Measurements from ENCODE around the gene GLRB.

GLRB gene

DNA sequence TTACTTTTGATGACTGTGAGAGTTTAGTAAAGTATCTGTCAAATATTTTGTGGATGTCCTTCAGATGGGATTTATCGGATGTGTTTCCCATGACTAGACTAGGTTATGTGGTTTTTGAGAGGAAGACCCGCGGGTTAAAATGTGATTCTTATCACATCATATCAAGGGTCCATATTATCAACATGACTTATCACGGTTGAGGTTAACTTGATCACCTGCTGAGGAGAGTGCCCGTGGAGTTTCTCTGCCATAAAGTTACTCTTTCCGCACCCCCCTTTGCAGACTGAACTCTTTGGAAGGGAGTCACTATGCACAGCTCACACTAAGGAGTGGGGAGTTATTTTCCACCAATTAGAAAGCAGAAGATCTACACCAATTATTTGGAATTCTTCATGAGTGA lies 38.7 kb downstream of the GLRB start:
- H3K9ac ChIP-seq (ENCODE audit: low read length), result no peak overlapping the region
- no peaks in the 10 kb centered on the region for H3K9me3 ChIP-seq (ENCODE audit: insufficient read depth, low read length)

GRCh38 chr4:157115613-157116335 lies 39.8 kb downstream of the GLRB start:
- Histone ChIP-seq H3K27ac (ENCODE audit: low read length) (no peak overlapping the region), H3K4me2 (ENCODE audit: low read length) (no peak overlapping the region)

More for the DNA sequence above, 38.7 kb downstream of the GLRB start:
- Histone ChIP-seq H4K20me1 (ENCODE audit: insufficient read depth, low read length) (no peaks in the 10 kb centered on the region), H2AFZ (ENCODE audit: low read depth, low read length) (no peak overlapping the region), H3K4me3 (ENCODE audit: low read length) (no peak overlapping the region), H3K36me3 (replicated peaks; ENCODE audit: low read depth, low read length) (no peaks in the 10 kb centered on the region), H3K4me1 (ENCODE audit: low read length) (no peaks in the 10 kb centered on the region), H3K4me2 (ENCODE audit: low read length) (no peak overlapping the region), H3K27me3 (ENCODE audit: low read depth, low read length) (no peaks in the 10 kb centered on the region), H3K79me2 (ENCODE audit: low read length) (no peaks in the 10 kb centered on the region), H3K27ac (ENCODE audit: low read length) (no peak overlapping the region)
- TF ChIP-seq CTCF (IDR thresholded peaks at IDR 0.05; ENCODE audit: low read depth, low read length) (no peak), EZH2phosphoT487 (IDR thresholded peaks at IDR 0.05; ENCODE audit: low read depth) (no peak)

DNA sequence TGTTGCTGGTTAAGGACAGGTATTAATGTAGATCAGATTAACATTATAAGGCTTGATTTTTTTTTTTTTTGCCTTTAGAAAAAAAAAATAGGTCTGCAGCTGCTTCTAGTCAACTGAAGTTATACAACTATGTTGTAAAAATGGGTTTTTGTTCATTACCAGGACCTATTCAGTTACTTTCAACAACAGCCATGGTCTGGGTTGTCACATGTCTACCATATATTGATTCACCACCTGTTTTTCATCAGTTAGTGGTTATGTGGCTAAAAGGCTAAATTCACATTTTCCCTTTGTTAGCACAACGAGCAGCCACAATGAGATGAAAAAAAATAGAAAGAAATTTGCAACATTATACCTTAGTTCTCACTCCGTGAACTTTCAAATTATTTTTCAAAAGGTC lies 45.5 kb downstream of the GLRB start:
- no peak overlapping the region for H3K27ac ChIP-seq (ENCODE audit: low read length)
- no peaks in the 10 kb centered on the region for H4K20me1 ChIP-seq (ENCODE audit: insufficient read depth, low read length)
- H3K4me1 ChIP-seq (ENCODE audit: low read length), result no peaks in the 10 kb centered on the region
- no peak for TF ChIP-seq CTCF (IDR thresholded peaks at IDR 0.05; ENCODE audit: low read depth, low read length)
- TF ChIP-seq EZH2phosphoT487 (IDR thresholded peaks at IDR 0.05; ENCODE audit: low read depth), result no peak
- no peaks in the 10 kb centered on the region for H3K9me3 ChIP-seq (ENCODE audit: insufficient read depth, low read length)
- no peak overlapping the region for H3K4me2 ChIP-seq (ENCODE audit: low read length)
- H2AFZ ChIP-seq (ENCODE audit: low read depth, low read length), result no peak overlapping the region
- H3K27me3 ChIP-seq (ENCODE audit: low read depth, low read length), result no peaks in the 10 kb centered on the region
- H3K9ac ChIP-seq (ENCODE audit: low read length), result no peak overlapping the region
- no peak overlapping the region for H3K4me3 ChIP-seq (ENCODE audit: low read length)
- H3K36me3 ChIP-seq (replicated peaks; ENCODE audit: low read depth, low read length), result no peaks in the 10 kb centered on the region
- no peaks in the 10 kb centered on the region for H3K79me2 ChIP-seq (ENCODE audit: low read length)

More at GRCh38 chr4:157115613-157116335, 39.8 kb downstream of the GLRB start:
- H3K4me3 ChIP-seq (ENCODE audit: low read length), result no peak overlapping the region
- H3K27me3 ChIP-seq (ENCODE audit: low read depth, low read length), result no peaks in the 10 kb centered on the region
- no peaks in the 10 kb centered on the region for H3K79me2 ChIP-seq (ENCODE audit: low read length)
- H3K36me3 ChIP-seq (replicated peaks; ENCODE audit: low read depth, low read length), result no peaks in the 10 kb centered on the region
- no peaks in the 10 kb centered on the region for H3K9me3 ChIP-seq (ENCODE audit: insufficient read depth, low read length)
- no peak for TF ChIP-seq EZH2phosphoT487 (IDR thresholded peaks at IDR 0.05; ENCODE audit: low read depth)
- no peak for TF ChIP-seq CTCF (IDR thresholded peaks at IDR 0.05; ENCODE audit: low read depth, low read length)
- no peaks in the 10 kb centered on the region for H4K20me1 ChIP-seq (ENCODE audit: insufficient read depth, low read length)
- H3K9ac ChIP-seq (ENCODE audit: low read length), result no peak overlapping the region
- H3K4me1 ChIP-seq (ENCODE audit: low read length), result no peaks in the 10 kb centered on the region
- no peak overlapping the region for H2AFZ ChIP-seq (ENCODE audit: low read depth, low read length)

DNA sequence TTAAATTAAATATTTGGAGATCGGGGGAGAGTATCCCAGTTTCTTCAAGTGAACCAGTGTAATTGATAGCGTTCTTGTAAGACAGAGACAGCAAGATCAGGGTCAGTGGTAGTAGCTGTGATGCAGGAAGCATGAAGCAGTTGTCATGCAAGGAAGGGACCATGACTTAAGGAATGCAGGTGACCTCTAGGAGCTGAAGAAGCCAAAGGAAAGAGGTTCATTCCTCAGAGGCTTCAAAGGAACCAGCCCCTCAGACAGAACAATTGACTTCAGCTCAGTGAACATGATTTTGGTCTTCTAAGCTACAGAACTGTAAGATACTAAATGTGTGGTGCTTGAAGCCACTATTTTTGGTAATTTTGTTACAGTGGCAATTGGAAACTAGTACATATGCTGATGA lies 51.6 kb downstream of the GLRB start:
- no peaks in the 10 kb centered on the region for H3K4me1 ChIP-seq (ENCODE audit: low read length)
- H3K79me2 ChIP-seq (ENCODE audit: low read length), result no peaks in the 10 kb centered on the region
- H3K36me3 ChIP-seq (replicated peaks; ENCODE audit: low read depth, low read length), result no peaks in the 10 kb centered on the region
- no peak overlapping the region for H2AFZ ChIP-seq (ENCODE audit: low read depth, low read length)
- H3K4me3 ChIP-seq (ENCODE audit: low read length), result no peak overlapping the region
- TF ChIP-seq CTCF (IDR thresholded peaks at IDR 0.05; ENCODE audit: low read depth, low read length) (no peak), EZH2phosphoT487 (IDR thresholded peaks at IDR 0.05; ENCODE audit: low read depth) (no peak)
- H3K4me2 ChIP-seq (ENCODE audit: low read length), result no peak overlapping the region
- H4K20me1 ChIP-seq (ENCODE audit: insufficient read depth, low read length), result no peaks in the 10 kb centered on the region
- no peak overlapping the region for H3K27ac ChIP-seq (ENCODE audit: low read length)
- H3K27me3 ChIP-seq (ENCODE audit: low read depth, low read length), result no peaks in the 10 kb centered on the region
- H3K9me3 ChIP-seq (ENCODE audit: insufficient read depth, low read length), result no peaks in the 10 kb centered on the region
- no peak overlapping the region for H3K9ac ChIP-seq (ENCODE audit: low read length)
